Spleen (tissue), 11 donors: ENCODE measurements around the gene ADD2. TPM values are rescaled to one million over a fixed set of nuclear protein-coding genes. Genes with fewer than 3 reads are reported as not detected.

Experiments
- DNase-seq: peaks from one replicate; pipeline ENCODE4 v3.0.0-alpha.2; 2020
- H3K27ac ChIP-seq, 8 donors: fragments of 200-600 bp; sonication (generic) in 7 of 8; 1 replicate in 4 of 8; 2 replicates in 4 of 8; pipeline versions ENCODE4 v1.5.0 to v1.8.0; 2016 to 2021; ENCODE audit warnings: inconsistent platforms in 4 of 8, mild to moderate bottlenecking in 4 of 8, moderate library complexity in 1 of 8
- H3K27me3 ChIP-seq, 7 donors: fragments of 200-600 bp; sonication (generic) in 6 of 7; replicated peaks in 1 of 7; 1 replicate in 4 of 7; 2 replicates in 3 of 7; pipeline versions ENCODE4 v1.5.0 to v1.8.0; 2016 to 2021; ENCODE audit warnings: inconsistent platforms in 3 of 7, mild to moderate bottlenecking in 1 of 7
- H3K36me3 ChIP-seq, 6 donors: fragments of 200-600 bp; sonication (generic) in 5 of 6; 1 replicate in 4 of 6; 2 replicates in 2 of 6; pipeline versions ENCODE4 v1.5.0 to v1.8.0; 2016 to 2021; ENCODE audit warnings: inconsistent platforms in 2 of 6
- H3K4me1 ChIP-seq, 6 donors: fragments of 200-600 bp; sonication (generic) in 5 of 6; 1 replicate in 3 of 6; 2 replicates in 3 of 6; pipeline versions ENCODE4 v1.5.0 to v1.8.0; 2016 to 2021; ENCODE audit warnings: inconsistent platforms in 3 of 6
- H3K4me3 ChIP-seq, 8 donors: fragments of 200-600 bp; sonication (generic) in 7 of 8; 1 replicate in 4 of 8; 2 replicates in 4 of 8; pipeline versions ENCODE4 v1.5.0 to v1.8.0; 2016 to 2021; ENCODE audit warnings: inconsistent platforms in 4 of 8, mild to moderate bottlenecking in 4 of 8, moderate library complexity in 2 of 8
- H3K9me3 ChIP-seq, 8 donors: fragments of 200-600 bp; sonication (generic) in 7 of 8; 1 replicate in 4 of 8; 2 replicates in 4 of 8; pipeline versions ENCODE4 v1.5.0 to v1.8.0; 2016 to 2021; ENCODE audit warnings: inconsistent platforms in 4 of 8
- POLR2A ChIP-seq, 3 donors: fragments of 450-650 bp; IDR thresholded peaks; one replicate each; pipeline ENCODE4 v1.5.1; 2017; ENCODE audit warnings: antibody characterized with exemption in 3 of 3, mild to moderate bottlenecking in 1 of 3
- POLR2AphosphoS5 ChIP-seq, 3 donors: sonication (generic); formaldehyde crosslinking; IDR thresholded peaks; one replicate each; pipeline ENCODE4 v1.5.1; 2017; ENCODE audit warnings: antibody characterized with exemption in 3 of 3
- WGBS, 5 donors: extraction: QIAGEN DNeasy Blood & Tissue Kit in 3 of 5; methylation state at CpG; one replicate each; pipeline versions ENCODE4 v1.1.5 to v1.1.7; 2013 to 2018; 5-methylcytosine and 5-hydroxymethylcytosine counted together
- intact Hi-C: fragments of 100-400 bp; cut with DNase I; formaldehyde crosslinking; loops from one replicate; pipeline ENCODE4 v1.15.0; 2023; ENCODE audit warnings: low total_unique reads
- polyA plus RNA-seq, 3 donors: library from polyadenylated mRNA; stranded (reverse); fragments of 200-250 nt; gene quantifications; one replicate each; pipeline ENCODE4 v1.2.1, GENCODE V29; 2013
- total RNA-seq, 7 donors: library from RNA; depleted of rRNA in 3 of 7; stranded (reverse); fragments of >200 nt in 3 of 7; fragmentation: NEBNext Ultra II Directional in 4 of 7; extraction: Animal tissue kit (Norgen Biotek cat#: 25700) in 4 of 7; gene quantifications; one replicate each; pipeline versions ENCODE4 v1.1.0 to v1.2.1, GENCODE V29; 2016 to 2021
- TF ChIP-seq, protein P1 (sequence below), 11 experiments: fragments of 200-600 bp in 7 of 11; fragments of 450-650 bp in 4 of 11; sonication (generic) in 4 of 11; IDR thresholded peaks in 8 of 11; conservative IDR thresholded peaks in 3 of 11; 1 replicate in 7 of 11; 2 replicates in 4 of 11; pipeline versions ENCODE4 v1.4.0 to v1.8.0; 2016 to 2021; ENCODE audit warnings: antibody characterized with exemption in 11 of 11, inconsistent platforms in 4 of 11, mild to moderate bottlenecking in 1 of 11
- donor health status: healthy with polysubstance abuse.
- donor health status: DM: no; HTN: no; CAD: no; lungs with moderate emphysema.
- donor health status: DM: no; HTN: no; CAD: no.
- donor health status: Bipolar disorder and iron deficiency.
- donor health status: healthy.
- donor health status: DM: no; HTN: no; CAD: no.
- donor health status: DM: yes; HTN: yes; CAD: no.

Gene ADD2
- total and polyA plus RNA-seq, 10 donors = 0.47 to 7.1 (median 3.8) TPM

DNA sequence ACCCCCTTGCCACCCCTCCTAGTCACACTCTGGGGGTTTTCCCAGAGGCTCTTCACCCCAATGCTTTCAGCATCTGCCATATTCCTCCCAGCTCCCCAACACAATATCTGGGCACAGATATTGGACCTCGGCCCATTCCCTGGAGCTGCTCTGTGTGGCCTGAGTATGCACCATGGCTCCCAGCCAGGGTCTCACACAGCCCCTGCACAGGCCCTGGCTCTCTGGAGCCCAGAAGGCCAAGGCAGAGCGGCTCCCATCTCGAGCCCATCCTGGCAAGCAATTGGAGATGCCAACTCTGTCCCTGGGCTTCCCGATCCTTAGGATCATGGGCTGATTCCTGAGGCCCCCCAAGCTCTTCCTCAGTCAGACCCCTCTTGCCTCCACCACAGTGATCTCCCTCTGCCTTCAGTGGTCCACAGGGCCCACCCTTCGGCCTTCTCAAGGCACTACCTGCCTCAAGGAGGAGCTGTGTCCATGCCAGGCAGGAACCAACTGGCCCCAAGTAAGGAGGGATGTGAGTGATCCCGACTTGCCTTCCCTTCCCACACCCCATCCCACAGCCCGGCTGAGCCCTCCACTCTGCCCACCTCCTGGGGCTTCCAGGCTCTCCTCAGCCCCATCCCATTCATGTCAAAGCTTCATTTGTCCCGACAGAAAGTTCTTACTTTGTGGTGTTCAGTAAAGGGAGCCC, 62.7 kb downstream of the ADD2 start:
- Histone ChIP-seq H3K9me3 (no peaks in the 10 kb centered on the region), H3K27me3 (no peaks in the 10 kb centered on the region), H3K36me3 (no peaks in the 10 kb centered on the region), H3K27ac (no peak overlapping the region), H3K4me3 (no peak overlapping the region), H3K4me1 (no peaks in the 10 kb centered on the region)
- intact Hi-C loops = no loop called here
- WGBS, 5 donors = 78 to 93% (median 87%) methylated on average over 8 of the region's 8 CpGs
- DNase-seq = no peak
- TF ChIP-seq POLR2AphosphoS5 (IDR thresholded peaks at IDR 0.05) (no peak), POLR2A (IDR thresholded peaks at IDR 0.05) (no peak)
- TF ChIP-seq, protein P1, sequence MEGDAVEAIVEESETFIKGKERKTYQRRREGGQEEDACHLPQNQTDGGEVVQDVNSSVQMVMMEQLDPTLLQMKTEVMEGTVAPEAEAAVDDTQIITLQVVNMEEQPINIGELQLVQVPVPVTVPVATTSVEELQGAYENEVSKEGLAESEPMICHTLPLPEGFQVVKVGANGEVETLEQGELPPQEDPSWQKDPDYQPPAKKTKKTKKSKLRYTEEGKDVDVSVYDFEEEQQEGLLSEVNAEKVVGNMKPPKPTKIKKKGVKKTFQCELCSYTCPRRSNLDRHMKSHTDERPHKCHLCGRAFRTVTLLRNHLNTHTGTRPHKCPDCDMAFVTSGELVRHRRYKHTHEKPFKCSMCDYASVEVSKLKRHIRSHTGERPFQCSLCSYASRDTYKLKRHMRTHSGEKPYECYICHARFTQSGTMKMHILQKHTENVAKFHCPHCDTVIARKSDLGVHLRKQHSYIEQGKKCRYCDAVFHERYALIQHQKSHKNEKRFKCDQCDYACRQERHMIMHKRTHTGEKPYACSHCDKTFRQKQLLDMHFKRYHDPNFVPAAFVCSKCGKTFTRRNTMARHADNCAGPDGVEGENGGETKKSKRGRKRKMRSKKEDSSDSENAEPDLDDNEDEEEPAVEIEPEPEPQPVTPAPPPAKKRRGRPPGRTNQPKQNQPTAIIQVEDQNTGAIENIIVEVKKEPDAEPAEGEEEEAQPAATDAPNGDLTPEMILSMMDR (IDR thresholded peaks at IDR 0.05 in 8 of 11, conservative IDR thresholded peaks at IDR 0.05 in 3 of 11) = no peak

GRCh38 chr2:70703900-70704549, 64.0 kb downstream of the ADD2 start:
- Histone ChIP-seq H3K4me1 (no peaks in the 10 kb centered on the region), H3K36me3 (no peaks in the 10 kb centered on the region), H3K27ac (no peak overlapping the region), H3K4me3 (no peak overlapping the region), H3K27me3 (no peaks in the 10 kb centered on the region), H3K9me3 (no peaks in the 10 kb centered on the region)
- TF ChIP-seq, protein P1 (IDR thresholded peaks at IDR 0.05 in 8 of 11, conservative IDR thresholded peaks at IDR 0.05 in 3 of 11) = no peak
- TF ChIP-seq POLR2A (IDR thresholded peaks at IDR 0.05) (no peak), POLR2AphosphoS5 (IDR thresholded peaks at IDR 0.05) (no peak)
- intact Hi-C loops = no loop called here
- DNase-seq = no peak
- 76 to 85% (median 78%) methylated on average over 9 of the region's 9 CpGs for WGBS, 5 donors

DNA sequence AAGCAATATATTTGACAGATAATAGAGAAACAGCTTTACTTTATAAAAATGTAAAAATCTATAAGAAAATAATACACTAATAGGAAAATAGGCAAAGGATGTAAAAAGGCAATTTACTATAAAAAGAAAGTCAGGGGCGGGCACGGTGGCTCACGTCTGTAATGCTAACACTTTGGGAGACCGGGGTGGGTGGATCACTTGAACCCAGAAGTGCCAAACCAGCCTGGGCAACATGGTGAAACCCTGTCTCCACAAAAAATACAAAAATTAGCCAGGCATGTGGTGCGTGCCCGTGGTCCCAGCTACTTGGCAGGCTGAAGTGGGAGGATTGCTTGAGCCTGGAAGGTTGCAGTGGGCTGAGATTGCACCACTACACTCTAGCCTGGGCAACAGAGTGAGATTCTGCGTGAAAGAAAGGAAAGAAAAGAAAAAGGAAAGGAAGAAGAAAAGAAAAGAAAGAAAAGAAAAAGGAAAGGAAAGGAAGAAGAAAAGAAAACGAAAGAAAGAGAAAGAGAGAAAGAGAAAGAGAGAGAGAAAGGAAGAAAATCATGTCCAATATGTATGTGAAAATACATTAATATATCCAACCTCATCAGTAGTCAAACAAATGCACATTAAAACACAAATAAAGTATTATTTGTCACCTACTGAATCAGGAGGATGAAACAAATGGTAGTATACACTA, 65.1 kb downstream of the ADD2 start:
- Histone ChIP-seq H3K4me3 (no peak overlapping the region), H3K36me3 (no peaks in the 10 kb centered on the region), H3K9me3 (no peaks in the 10 kb centered on the region), H3K4me1 (no peaks in the 10 kb centered on the region), H3K27me3 (no peaks in the 10 kb centered on the region), H3K27ac (no peak overlapping the region)
- DNase-seq = no peak
- no peak for TF ChIP-seq POLR2A (IDR thresholded peaks at IDR 0.05)
- TF ChIP-seq, protein P1 (IDR thresholded peaks at IDR 0.05 in 8 of 11, conservative IDR thresholded peaks at IDR 0.05 in 3 of 11) = no peak
- no peak for TF ChIP-seq POLR2AphosphoS5 (IDR thresholded peaks at IDR 0.05)
- WGBS, 5 donors = 87 to 94% (median 90%) methylated on average over 8 of the region's 8 CpGs
- intact Hi-C loops = no loop called here

GRCh38 chr2:70698847-70699246, 69.2 kb downstream of the ADD2 start:
- Histone ChIP-seq H3K36me3 (peaks cover 0 to under 1% (median 0%) of the 10 kb centered on the region in 6 donors), H3K4me3 (no peak overlapping the region), H3K27me3 (no peaks in the 10 kb centered on the region), H3K9me3 (no peaks in the 10 kb centered on the region), H3K27ac (no peak overlapping the region), H3K4me1 (no peaks in the 10 kb centered on the region)
- no peak for TF ChIP-seq POLR2A (IDR thresholded peaks at IDR 0.05)
- TF ChIP-seq, protein P1 (IDR thresholded peaks at IDR 0.05 in 8 of 11, conservative IDR thresholded peaks at IDR 0.05 in 3 of 11) = no peak
- TF ChIP-seq POLR2AphosphoS5 (IDR thresholded peaks at IDR 0.05) = no peak
- no peak for DNase-seq
- intact Hi-C loops = no loop called here
- WGBS, 5 donors = 69 to 88% (median 82%) methylated on average over 3 of the region's 3 CpGs
